Renal cortical epithelial cell (primary cell): ENCODE measurements around the gene FARS2. TPM values are rescaled to one million over a fixed set of nuclear protein-coding genes. Genes with fewer than 3 reads are reported as not detected.
A peak's percentile ranks its signal among the peaks of the same experiment; 100 is the strongest.

Experiments
- DNase-seq: peaks from one replicate; pipeline ENCODE4 v3.0.0-alpha.2; 2011; ENCODE audit warnings: low read depth
- total RNA-seq: library from RNA; depleted of rRNA; stranded (reverse); fragments of >200 nt; gene quantifications from 2 replicates; pipeline ENCODE4 v1.2.3, GENCODE V29; 2014

The FARS2 gene
- total RNA-seq, 1 donor from 2014 or later, result 27.9 TPM

- peak; percentile 43 for DNase-seq
These were observed 205.2 kb downstream of the FARS2 start for GRCh38 chr6:5466281-5467136.

- no peak for DNase-seq
These were observed 207.3 kb downstream of the FARS2 start for GRCh38 chr6:5468586-5468985.

GRCh38 chr6:5469101-5469846, 208.0 kb downstream of the FARS2 start:
- DNase-seq, result no peak

- no peak for DNase-seq
These were observed 209.7 kb downstream of the FARS2 start for GRCh38 chr6:5471044-5471443.

DNA sequence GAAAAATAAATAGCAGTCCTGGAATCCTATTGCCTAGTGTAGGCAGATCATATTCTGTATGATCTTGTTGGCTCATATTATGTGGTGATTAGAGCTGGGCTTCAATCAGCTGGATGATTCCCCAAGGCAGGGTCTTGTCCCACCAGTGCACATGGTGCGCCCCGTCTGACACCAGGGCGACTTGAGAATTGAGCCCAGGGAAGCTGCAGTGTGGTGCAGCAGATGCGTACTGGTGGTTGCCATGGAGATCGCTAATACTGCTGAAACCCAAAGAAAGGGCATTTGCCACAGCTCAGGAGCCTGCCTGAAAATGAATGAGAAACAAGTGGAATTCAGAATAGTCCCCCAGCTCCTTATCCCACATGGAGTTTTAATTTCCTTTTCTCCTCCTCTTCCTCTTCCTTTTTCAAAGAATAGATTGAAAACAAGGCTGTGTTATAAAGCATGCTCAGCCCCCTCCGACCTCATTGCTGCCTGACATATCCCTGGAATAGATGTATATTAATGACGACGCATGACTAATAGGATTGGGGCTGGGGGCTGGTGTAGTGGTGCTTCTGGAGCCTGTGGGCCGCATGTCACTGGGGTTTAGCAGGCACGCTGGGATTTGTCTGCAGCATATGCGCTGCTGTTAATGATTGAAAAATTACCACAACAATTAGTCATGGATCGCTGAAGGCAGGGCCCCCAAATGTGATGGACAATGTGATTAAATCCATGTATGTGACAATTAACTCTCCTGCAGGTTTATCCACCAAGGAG, 210.5 kb downstream of the FARS2 start:
- DNase-seq, result peak; percentile 61

DNA sequence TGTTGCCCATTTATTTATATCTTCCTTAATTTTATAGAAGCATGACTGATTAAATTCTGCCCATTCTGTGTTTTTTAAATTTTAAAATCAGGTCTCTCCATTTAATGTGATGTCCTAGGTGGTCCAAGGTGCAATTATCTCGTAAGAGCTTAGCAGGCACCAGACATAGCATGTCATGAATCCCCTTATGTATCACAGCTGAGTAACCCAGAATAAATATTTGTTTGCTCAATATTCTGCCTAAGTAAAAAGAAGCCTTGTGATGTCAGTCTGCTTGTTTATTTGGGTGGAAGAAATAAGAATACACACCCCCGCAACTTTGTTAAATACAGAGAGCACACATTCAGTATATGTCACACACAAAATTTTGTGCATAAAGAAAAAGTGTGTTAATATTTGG, 211.3 kb downstream of the FARS2 start:
- no peak for DNase-seq

DNA sequence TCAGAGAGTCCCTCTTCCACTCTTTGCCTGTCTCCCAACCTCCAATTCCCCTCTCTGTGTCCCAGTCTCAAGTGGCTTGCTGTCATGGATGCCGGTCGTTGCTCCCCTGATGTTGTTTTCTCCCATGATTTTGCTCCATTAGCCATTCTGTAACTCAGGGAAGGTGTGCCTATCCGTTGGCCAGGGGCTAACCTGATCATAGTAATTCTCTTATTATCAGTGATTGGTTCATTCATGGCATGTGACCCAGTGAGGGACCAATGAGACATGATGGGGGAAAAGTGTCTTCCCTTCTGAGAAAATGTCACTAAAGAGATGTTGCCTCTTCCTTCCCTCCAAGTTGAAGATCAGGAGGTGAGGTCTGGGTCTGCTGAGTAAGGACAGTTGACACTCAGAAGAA, 214.5 kb downstream of the FARS2 start:
- DNase-seq, result no peak

GRCh38 chr6:5478380-5478779, 217.1 kb downstream of the FARS2 start:
- DNase-seq, result no peak

GRCh38 chr6:5481033-5481432, 219.7 kb downstream of the FARS2 start:
- no peak for DNase-seq

DNA sequence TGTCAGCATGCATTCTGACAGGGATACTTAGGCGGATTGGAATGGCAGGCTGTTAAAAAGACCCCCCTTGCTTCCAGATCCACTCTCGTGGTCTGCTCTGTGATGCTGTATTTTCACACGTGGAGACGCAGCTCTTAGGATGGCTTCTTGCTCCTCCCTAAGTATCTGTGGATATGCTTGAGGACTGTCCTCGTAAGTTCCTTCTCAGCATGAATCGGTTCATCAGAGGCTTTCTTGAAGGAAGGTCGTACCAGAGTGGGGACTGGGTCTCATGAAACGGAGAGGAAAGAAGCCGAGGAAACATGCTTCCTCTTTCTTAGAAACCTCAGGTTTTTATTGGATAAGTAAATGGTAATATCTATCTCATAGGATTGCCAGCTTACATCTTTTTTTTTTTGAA, 220.4 kb downstream of the FARS2 start:
- DNase-seq, result no peak

- no peak for DNase-seq
These were observed 221.3 kb downstream of the FARS2 start for GRCh38 chr6:5482619-5483018.

GRCh38 chr6:5484692-5485091, 223.4 kb downstream of the FARS2 start:
- no peak for DNase-seq

DNA sequence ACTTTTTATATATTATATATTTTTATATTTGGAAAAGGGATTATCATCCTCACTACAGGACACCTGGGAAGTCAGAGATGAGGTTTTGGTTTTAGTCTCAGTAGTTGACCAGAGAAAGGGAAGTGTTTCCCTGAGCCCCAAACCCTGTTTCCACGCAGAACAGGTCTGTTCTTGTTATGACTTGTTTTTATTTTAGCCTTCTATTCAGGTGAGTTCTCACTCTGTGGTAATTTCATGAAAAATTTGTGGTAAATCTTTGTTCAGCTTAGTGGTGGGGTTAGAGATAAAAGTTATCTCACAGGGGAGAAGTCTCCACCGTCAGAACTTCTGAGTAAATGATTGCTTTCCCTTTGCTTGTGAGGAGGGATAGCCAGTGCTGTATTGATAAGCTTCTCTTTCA, 224.9 kb downstream of the FARS2 start:
- DNase-seq, result no peak

DNA sequence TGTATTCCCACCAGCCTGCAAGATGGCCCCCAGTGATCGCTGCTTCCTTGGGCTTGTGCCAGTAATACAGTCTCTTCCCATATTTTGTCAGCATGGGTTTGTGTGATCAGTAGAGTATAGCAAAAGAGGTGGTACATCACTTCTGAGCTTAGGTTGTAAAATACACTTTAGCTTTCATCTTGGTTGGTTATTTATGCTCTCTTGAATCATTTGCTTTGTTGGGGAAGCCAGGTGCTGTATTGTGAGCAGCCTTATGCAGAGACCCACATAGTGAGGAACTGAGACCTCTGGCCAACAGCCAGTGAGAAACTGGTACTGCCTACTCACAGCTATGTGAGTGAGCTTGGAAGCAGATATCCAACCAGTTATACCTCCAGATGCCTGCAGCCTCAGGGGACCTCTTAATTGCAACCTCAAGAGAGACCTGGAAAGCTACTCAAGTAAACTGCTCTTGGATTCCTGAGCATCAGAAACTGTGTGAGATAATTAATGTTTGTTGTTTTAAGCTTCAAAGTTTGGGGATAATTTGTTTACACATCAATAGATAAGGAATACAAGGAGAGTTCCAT, 229.3 kb downstream of the FARS2 start:
- DNase-seq, result no peak

GRCh38 chr6:5492356-5492755, 231.0 kb downstream of the FARS2 start:
- no peak for DNase-seq

GRCh38 chr6:5493806-5494205, 232.5 kb downstream of the FARS2 start:
- DNase-seq, result no peak

DNA sequence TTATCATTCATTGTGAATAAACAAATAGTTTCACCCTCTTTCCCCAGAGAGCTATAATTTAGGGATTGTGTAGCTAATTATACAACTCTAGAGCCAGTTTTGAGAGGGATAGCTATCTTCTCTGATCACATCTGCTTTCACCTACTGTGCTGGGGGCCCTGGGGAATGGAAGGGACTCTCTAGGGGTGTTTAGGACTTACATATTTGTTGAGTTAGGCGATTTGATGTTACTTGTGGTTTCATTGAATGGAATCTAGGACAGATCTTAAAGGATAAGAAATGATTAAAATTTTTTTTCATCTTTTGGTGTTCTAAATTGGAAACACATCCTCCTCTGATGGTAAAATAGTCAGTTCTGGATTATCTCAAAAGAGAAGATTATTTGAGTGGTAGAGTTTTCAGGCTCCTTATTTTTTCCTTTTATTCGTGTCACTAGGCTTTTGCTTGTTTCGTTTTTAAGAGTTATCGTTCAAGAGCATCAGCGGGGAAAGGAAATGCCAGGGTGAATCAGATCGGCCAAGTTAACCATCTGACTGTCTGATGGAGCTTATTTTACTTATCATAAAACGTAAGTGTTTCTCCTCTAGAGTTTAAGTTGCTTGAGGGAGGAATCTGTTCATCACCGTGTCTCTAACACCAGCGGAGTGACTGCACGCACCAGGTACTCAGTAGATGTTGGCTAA, 236.7 kb downstream of the FARS2 start:
- no peak for DNase-seq

DNA sequence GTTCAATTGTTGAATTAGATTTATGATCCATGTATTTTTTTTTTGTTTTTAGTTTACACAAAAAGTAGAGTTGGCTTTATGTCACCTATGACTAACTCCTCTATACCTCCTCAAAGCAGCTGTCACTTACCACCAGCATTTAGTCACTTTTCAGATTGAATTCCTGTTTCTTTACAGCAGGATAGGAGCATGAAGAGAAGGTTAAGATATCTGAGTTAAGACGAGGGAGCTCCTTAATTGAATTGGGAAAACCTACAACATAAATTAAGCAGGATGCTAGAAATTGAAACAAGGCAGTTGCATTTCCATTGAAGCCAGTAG, 237.2 kb downstream of the FARS2 start:
- DNase-seq, result no peak

DNA sequence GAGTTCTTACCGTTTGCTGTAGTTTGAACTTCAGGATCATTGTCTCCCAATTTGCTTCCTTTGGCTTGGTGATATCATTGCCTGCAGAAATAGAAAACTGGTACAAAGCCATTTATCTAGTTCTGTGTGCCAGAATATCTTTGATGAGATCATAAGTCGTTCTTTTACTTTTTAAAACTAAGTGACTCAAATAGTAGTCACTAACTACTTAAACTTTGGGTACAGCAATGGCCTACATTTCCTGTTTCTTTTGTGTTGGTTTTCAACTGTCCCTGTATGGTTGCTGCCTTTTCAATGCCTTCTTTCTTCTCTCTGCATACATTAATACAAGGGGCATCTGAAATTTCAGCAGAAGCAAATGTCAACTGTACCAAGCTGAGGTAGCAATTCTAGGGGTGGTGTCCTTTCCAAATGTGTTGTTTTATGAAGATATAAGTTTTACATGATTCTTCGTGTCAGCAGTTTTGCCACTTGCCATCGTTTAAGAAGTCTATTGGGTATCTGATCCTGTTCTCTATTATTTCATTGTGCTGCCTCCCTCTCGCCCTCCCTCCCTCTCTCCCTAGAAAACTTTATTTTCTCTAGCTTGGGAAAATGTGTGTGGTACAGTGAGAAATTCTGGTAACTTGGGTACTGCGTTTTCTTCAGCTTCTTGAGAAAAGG, 238.5 kb downstream of the FARS2 start:
- DNase-seq, result peak; percentile 35

DNA sequence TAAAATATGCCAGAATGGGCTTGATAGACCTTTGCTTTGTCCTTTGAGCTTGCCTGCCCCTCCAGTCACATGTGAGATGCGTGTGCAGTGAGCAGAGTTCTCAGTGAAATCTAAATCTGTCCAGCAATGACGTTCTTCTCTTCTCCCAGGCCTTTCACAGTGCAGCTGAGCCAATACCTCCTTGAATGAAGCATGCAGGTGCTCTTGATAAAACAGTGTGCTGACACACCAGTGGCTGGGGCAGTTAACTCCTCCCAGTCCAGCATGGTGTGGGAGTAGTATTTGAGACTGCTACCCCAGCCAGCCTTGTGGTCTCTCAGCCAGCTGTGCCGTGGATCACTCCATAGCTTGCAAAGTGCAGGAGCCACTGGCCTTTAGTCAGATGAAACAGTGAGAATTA, 240.5 kb downstream of the FARS2 start:
- DNase-seq, result no peak

- DNase-seq, result no peak
These were observed 242.8 kb downstream of the FARS2 start for GRCh38 chr6:5504078-5504477.
